ENCODE results near the gene DLL4.
"Not testable (repeated sequence)": the region's sequence is repeated elsewhere in the genome, so short reads cannot be mapped to it uniquely, and the experiment has no call there.

The DLL4 gene

DNA sequence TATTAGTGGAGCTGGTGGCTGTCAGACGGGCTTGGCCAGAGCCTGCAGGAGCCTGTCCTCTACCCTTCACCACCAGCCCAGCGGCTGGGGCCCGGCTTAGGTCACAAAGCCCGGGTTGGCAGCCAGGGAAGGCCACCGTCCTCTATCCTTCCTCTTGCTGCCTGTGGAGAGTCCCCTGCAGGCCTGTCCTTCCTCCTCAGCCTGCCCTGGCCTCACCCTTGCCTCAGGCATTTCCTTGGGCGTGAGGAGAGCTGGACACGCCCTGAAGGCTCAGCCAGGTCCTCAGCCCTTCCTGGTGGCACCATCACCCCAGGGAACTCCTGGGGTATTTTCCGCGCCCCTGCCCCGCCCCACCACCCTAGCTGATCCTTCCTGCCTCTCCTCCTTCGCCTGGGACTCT, 31.8 kb downstream of the DLL4 start:
- Histone ChIP-seq H3K4me2 (ENCODE audit: low read length) (no peak overlapping the region), H3K9me3 (ENCODE audit: control insufficient read depth, insufficient read depth, low read length) (no peaks in the 10 kb centered on the region)

DNA sequence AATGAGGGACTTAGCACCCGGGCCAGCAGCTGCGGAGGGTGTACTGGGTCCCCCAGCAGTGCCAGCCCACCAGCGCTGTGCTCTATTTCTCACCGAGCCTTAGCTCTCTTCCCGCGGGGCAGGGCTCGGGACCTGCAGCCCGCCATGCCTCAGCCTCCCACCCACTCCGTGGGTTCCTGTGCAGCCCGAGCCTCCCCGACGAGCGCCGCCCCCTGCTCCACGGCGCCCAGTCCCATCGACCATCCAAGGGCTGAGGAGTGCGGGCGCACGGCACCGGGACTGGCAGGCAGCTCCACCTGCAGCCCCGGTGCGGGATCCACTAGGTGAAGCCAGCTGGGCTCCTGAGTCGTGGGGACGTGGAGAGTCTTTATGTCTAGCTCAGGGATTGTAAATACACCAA, 32.6 kb downstream of the DLL4 start:
- H3K27ac ChIP-seq (ENCODE audit: low read depth, low read length); H4K20me1 ChIP-seq (ENCODE audit: control insufficient read depth, insufficient read depth, low read depth, low read length); H3K4me3 ChIP-seq (ENCODE audit: low read length); H3K4me2 ChIP-seq (ENCODE audit: low read length); H3K9me3 ChIP-seq (ENCODE audit: control insufficient read depth, insufficient read depth, low read length); H3F3A ChIP-seq (ENCODE audit: control insufficient read depth, insufficient read depth); H3K27me3 ChIP-seq (ENCODE audit: control insufficient read depth, low read length); H3K36me3 ChIP-seq (ENCODE audit: control insufficient read depth, low read length); H3K79me2 ChIP-seq (ENCODE audit: control insufficient read depth, low read length); H3K9me2 ChIP-seq (replicated peaks; ENCODE audit: control insufficient read depth, low read length); H3K4me1 ChIP-seq (ENCODE audit: control insufficient read depth, low read length): not testable (repeated sequence)

More for the DNA sequence above, 31.8 kb downstream of the DLL4 start:
- Histone ChIP-seq H3K9me2 (replicated peaks; ENCODE audit: control insufficient read depth, low read length) (no peaks in the 10 kb centered on the region), H3K27ac (ENCODE audit: low read depth, low read length) (no peak overlapping the region), H3K36me3 (ENCODE audit: control insufficient read depth, low read length) (no peaks in the 10 kb centered on the region), H3K79me2 (ENCODE audit: control insufficient read depth, low read length) (no peaks in the 10 kb centered on the region), H3K4me3 (ENCODE audit: low read length) (no peak overlapping the region), H3K27me3 (ENCODE audit: control insufficient read depth, low read length) (no peaks in the 10 kb centered on the region; the same call in 1 of the 2 replicates), H4K20me1 (ENCODE audit: control insufficient read depth, insufficient read depth, low read depth, low read length) (no peaks in the 10 kb centered on the region), H3F3A (ENCODE audit: control insufficient read depth, insufficient read depth) (no peaks in the 10 kb centered on the region), H3K4me1 (ENCODE audit: control insufficient read depth, low read length) (peaks cover 9% of the 10 kb centered on the region)
- TF ChIP-seq, protein P1, sequence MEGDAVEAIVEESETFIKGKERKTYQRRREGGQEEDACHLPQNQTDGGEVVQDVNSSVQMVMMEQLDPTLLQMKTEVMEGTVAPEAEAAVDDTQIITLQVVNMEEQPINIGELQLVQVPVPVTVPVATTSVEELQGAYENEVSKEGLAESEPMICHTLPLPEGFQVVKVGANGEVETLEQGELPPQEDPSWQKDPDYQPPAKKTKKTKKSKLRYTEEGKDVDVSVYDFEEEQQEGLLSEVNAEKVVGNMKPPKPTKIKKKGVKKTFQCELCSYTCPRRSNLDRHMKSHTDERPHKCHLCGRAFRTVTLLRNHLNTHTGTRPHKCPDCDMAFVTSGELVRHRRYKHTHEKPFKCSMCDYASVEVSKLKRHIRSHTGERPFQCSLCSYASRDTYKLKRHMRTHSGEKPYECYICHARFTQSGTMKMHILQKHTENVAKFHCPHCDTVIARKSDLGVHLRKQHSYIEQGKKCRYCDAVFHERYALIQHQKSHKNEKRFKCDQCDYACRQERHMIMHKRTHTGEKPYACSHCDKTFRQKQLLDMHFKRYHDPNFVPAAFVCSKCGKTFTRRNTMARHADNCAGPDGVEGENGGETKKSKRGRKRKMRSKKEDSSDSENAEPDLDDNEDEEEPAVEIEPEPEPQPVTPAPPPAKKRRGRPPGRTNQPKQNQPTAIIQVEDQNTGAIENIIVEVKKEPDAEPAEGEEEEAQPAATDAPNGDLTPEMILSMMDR (IDR thresholded peaks at IDR 0.05; ENCODE audit: low read depth, low read length, poor library complexity, severe bottlenecking): no peak
- TF ChIP-seq EZH2phosphoT487 (IDR thresholded peaks at IDR 0.05; ENCODE audit: borderline replicate concordance, low read length): no peak

DNA sequence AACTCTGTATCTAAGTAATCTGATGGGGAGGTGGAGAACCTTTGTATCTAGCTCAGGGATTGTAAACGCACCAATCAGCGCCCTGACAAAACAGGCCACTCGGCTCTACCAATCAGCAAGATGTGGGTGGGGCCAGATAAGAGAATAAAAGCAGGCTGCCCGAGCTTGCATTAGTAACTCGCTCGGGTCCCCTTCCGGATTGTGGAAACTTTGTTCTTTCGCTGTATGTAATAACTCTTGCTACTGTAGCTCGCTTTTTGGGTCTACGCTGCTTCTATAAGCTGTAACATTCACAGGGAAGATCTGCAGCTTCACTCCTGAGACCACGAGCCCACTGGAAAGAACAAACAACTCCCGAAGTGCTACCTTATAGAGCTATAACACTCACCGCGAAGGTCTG, 33.2 kb downstream of the DLL4 start:
- not testable (repeated sequence) for H3K4me2 ChIP-seq (ENCODE audit: low read length); H3F3A ChIP-seq (ENCODE audit: control insufficient read depth, insufficient read depth); H3K27ac ChIP-seq (ENCODE audit: low read depth, low read length); H3K27me3 ChIP-seq (ENCODE audit: control insufficient read depth, low read length); H3K4me1 ChIP-seq (ENCODE audit: control insufficient read depth, low read length); H3K9me2 ChIP-seq (replicated peaks; ENCODE audit: control insufficient read depth, low read length); H3K4me3 ChIP-seq (ENCODE audit: low read length); H3K9me3 ChIP-seq (ENCODE audit: control insufficient read depth, insufficient read depth, low read length); H3K79me2 ChIP-seq (ENCODE audit: control insufficient read depth, low read length); H3K36me3 ChIP-seq (ENCODE audit: control insufficient read depth, low read length); H4K20me1 ChIP-seq (ENCODE audit: control insufficient read depth, insufficient read depth, low read depth, low read length)

DNA sequence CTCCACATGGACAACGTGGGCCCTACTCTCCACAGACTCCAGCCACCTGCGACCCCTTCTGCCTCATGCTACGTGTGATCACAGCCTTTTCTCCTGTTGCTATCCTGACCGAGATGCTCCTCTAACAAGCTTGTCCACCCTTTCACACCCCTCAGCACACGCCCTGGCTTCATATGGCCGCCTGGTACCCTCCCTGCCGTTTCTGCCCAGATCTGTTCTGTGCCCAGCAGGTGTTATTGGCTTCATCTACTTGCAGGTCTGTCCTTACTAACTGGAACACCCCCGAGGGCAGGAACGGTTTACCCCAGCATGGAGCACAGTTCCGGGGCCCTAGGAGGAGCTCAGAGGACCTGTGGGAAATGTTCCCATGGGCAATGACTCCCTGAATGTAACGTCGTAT, 34.1 kb downstream of the DLL4 start:
- H3K79me2 ChIP-seq (ENCODE audit: control insufficient read depth, low read length): no peaks in the 10 kb centered on the region
- H3K4me1 ChIP-seq (ENCODE audit: control insufficient read depth, low read length): peaks cover 9% of the 10 kb centered on the region
- H3K27ac ChIP-seq (ENCODE audit: low read depth, low read length): no peak overlapping the region
- no peaks in the 10 kb centered on the region for H4K20me1 ChIP-seq (ENCODE audit: control insufficient read depth, insufficient read depth, low read depth, low read length)
- H3K27me3 ChIP-seq (ENCODE audit: control insufficient read depth, low read length): peaks cover 3% of the 10 kb centered on the region; the same call in 1 of the 2 replicates
- H3F3A ChIP-seq (ENCODE audit: control insufficient read depth, insufficient read depth): no peaks in the 10 kb centered on the region
- H3K4me2 ChIP-seq (ENCODE audit: low read length): no peak overlapping the region
- TF ChIP-seq, protein P1 (IDR thresholded peaks at IDR 0.05; ENCODE audit: low read depth, low read length, poor library complexity, severe bottlenecking): no peak
- no peak for TF ChIP-seq EZH2phosphoT487 (IDR thresholded peaks at IDR 0.05; ENCODE audit: borderline replicate concordance, low read length)
- H3K9me2 ChIP-seq (replicated peaks; ENCODE audit: control insufficient read depth, low read length): no peaks in the 10 kb centered on the region
- no peak overlapping the region for H3K4me3 ChIP-seq (ENCODE audit: low read length)
- no peaks in the 10 kb centered on the region for H3K9me3 ChIP-seq (ENCODE audit: control insufficient read depth, insufficient read depth, low read length)
- H3K36me3 ChIP-seq (ENCODE audit: control insufficient read depth, low read length): no peaks in the 10 kb centered on the region
